ENCODE measurements around the gene CNKSR3.

Gene CNKSR3

DNA sequence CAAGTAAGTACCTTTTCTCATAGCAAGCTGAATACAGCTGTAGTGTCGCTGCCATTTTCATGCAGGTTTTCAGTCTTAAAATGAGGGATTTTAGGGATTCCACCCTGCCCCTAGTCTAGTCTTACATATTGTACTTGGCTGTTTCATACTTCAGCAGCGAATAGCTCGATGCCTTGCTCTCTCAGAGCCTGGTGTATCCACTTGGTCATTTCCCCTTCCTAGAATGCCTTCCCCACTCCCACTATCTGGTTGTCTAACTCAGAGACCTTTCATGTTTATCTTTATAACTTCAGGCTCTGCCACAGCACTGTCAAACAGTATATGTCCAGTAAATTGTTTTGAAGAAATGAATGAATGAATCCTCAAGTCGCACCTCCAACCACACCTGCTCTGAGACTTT, 132.8 kb downstream of the CNKSR3 start:
- DNase-seq: no peak

DNA sequence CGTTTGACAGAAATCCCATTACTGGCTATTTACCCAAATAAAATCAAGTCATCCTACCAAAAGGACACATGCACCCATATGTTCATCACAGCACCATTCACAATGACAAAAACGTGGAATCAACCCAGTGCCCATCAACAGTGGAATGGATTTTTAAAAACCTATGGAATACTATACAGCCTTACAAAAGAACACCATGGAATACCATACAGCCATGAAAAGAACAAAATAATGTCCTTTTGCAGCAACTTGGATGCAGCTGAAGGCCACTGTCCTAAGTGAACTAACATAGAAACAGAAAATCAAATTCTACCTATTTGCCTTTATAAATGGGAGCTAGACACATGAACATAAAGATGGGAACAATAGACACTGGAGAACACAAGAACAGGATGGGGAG, 136.5 kb downstream of the CNKSR3 start:
- no peak for DNase-seq

DNA sequence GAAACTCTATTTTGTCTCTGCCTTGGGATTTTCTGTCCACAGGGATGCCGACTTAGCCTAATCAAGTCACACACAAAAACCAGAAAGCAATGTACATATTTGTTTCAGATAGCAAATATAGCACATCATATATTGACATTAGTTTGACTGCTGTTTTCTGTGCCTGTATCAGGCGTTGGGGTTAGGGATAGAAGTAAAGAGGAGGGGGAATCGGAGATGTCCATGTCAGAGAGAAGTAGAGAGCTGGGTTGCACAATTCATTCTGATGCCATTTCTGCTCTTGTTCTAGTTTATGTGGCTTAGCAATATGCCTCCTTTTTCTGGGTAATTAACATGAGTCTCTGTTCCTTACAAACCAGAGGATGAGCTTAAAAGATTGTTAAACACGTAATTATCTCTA, 139.2 kb downstream of the CNKSR3 start:
- DNase-seq: no peak

DNA sequence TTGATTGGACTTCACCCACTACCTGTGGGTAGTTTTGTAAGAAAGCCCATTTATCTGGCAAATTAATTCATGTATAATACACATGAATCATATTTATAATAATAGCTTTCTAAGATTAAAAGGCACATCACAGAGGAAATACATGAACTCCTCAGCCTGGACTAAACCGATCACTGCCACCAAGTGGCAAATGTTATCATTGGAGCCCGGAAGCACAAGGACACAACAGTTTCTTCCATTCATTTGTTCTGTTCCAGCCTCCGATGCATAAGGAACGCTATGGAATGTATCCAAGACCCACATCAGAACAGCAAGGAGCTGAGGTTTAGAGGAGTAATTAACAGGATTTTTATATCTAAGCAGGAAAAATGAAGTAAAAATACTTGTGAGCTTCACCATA, 139.9 kb downstream of the CNKSR3 start:
- DNase-seq: peak; percentile 50

DNA sequence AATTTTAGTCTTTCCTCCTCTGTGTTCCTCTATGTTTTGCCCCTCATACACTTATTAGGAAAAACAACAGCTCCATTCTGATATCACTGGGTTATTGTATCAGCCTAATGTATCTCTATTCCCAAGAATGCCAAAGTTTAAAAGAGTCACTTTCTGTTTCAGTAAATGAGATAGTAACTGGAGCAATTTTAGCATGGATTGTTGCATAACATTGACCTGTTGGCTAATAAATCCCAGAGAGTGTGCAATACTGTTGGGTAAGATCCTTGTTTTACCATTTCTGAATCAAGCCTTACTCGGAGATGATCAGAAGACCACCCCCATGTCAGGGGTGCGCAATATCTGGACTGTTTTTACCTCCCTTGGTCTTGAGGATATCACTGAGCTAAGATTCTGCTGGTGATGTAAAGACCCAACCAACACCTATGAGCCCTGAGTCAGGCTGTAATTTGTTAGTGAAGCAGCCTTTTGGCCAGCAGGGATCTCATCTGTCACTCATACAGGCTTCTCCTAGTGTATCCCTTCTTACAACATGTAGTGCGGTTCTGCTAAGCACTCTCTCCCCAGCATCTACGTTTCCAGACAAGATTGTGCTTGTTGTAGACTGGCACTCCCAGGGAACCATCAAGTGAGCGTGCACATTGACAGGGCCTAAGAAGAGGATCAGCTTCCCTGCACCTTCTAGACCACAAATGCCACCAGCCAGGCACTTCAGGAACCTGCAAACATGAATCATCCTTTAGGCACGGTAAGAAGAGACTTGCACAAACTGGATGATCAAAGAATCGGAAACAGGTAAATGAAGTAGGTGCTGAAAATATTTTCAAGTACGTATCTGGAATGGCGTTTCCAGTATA, 142.4 kb downstream of the CNKSR3 start:
- DNase-seq: no peak

DNA sequence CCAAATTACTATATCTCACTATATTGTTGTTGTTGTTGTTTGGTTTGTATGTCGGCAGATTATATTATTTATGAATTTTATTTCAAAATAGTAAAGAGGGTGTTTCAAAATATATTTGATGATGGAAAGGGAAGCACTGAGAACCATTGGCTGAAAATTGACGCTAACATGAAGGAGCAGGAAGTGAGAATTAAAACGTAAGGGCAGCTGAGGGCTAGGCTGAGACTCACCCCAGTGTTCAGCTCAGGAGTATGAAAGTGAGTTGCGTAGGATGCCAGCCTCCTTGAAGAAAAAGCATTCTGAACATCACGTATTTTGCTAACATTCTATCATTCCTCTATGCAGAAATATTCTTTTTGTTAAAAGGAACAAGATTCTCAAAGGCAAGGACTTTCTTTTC, 143.1 kb downstream of the CNKSR3 start:
- DNase-seq: no peak

DNA sequence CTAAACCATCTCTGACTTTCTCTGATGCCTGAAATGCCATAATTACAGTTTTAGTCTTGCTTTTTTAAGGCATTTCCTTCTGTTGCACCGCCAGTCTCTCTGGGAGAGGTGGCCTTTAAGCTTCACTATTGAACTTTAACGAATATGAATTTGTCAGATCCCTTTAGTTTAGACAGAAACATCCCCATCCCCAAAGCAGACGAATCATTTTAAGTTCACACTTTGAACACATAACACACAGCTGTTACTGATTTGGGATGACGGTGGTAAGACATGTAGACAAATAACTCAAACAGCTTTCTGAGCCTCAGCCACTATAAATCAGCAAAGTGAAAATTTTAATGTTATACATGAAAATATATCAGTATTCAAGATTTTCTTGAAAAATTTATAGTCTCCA, 146.7 kb downstream of the CNKSR3 start:
- no peak for DNase-seq

DNA sequence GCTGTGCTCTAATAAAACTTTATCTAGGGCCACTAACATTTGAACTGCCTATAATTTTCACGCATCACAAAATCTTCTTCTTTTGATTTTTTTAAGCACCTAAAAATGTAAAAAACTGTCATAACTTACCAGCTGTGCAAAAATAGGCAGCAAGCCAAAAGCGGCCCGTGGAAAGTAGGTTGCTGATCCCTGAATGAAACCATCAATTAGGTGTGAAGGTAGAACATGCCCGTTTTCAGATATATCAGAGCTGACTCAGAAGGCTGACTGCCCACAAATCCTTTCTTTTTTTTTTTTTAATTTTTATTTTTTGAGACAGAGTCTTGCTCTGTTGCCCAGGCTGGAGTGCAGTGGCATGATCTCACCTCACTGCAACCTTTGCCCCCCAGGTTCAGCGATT, 149.0 kb downstream of the CNKSR3 start:
- no peak for DNase-seq

DNA sequence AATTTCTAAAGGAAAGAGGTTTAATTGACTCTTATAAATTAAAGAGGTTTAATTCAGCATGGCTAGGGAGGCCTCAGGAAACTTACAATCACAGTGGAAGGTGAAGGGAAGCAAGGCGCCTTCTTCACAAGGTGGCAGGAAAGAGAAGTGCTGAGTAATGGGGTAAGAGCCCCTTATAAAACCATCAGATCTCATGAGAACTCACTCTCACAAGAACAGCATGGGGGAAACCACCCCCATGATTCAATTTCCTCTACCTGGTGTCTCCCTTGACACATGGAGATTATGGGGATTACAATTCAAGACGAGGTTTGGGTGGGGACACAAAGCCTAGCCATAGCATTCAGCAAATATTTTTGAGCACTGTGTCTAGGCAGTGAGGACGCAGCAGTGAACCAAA, 150.0 kb downstream of the CNKSR3 start:
- DNase-seq: no peak

DNA sequence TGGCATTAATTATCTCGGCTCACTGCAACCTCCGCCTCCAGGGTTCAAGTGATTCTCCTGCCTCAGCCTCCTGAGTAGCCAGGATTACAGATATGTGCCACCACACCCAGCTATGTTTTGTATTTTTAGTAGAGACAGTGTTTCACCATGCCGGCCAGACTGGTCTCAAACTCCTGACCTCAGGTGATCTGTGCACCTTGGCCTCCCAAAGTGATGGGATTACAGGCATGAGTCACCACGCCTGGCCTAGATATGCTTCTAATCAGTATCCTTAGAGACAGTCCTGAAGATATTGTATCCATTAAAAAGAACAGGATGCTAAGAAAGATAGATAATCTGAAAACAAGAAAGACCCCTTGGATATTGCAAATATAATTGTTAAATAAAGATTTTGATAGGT, 150.8 kb downstream of the CNKSR3 start:
- no peak for DNase-seq

DNA sequence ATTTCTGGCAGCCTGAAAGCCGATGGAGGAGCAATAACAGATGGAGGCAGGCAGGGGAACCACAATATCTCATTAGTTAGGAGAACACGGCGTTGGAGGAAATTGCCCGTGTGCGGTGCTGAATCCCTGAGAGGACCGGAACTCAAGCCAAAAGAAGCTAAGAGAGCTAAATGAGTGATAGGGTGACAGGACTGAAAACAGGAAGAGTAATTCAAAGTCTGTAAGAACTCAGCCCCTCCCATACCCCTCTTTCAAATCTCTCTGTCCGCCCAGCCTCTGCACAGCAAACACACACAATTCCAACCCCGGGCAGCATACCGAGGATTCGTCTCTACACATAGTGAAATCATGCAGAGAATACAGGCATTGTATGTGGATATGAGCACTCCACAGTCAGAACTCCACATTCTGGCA, 151.3 kb downstream of the CNKSR3 start:
- no peak for DNase-seq

DNA sequence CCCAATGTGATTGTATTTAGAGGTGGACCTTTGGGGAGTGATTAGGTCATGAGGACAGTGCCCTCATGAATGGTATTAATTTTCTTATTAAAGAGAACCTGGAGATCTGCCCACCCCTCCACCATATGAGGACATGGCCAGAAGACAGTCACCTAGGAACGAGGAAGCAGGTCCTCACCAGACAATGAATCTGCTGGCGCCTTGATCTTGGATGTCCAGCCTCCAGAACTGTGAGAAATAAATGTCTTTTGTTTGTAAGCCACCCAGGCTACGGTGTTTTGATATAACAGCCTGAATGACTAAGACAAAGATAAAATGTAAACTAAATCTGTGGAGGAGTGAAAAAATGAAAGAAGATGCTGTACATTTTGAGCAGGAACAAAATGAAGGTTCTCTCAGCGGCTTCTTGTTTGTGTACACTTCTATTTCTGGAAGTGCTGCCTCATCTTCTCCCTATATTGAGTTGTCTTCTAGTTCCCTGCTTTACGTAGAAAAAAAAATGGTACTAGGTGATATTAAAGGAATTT, 152.4 kb downstream of the CNKSR3 start:
- no peak for DNase-seq

DNA sequence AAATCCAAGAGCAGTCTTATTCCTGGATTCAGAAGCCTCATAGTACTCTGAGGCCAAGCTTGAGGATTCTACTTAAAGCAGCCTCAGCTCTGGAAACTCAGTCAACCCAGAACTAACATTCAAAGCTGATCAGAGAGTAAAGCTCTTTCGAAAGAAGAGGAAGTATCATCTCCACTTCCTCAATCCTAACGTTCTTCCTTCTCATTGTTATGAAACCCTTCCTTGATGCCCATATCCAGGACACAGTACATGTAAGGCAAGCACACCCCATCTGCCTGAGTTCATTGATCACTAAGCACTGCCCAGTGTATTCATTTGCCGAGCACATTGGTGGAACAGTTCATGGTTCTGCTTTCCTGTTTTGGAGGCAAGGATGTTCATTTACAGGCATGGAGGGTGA, 153.8 kb downstream of the CNKSR3 start, which contains the start of gene IPCEF1:
Gene IPCEF1 (minus strand): TSS at position 114 of the 400 bp plus-strand sequence. CDS start 90,856 bp downstream, outside the sequence.
- DNase-seq: no peak

DNA sequence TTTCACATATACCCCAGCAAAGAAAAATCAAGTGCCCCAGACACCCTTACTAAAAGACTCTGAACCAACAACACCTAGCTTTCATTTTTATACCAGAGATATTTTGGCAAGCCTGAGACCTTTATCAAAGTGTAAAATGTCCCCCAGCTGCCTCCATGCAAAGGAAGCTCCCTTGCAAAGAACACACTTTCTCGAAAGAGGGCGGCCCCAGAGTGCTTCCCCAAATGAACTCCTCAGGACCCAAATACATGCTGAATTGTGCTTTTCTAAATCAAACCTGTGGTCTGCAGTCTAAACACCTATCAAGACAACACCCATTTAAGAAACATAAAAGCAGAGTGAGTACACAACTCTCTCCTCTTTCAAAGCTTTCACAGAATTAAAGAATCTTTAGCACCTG, 154.4 kb downstream of the CNKSR3 start:
- no peak for DNase-seq

DNA sequence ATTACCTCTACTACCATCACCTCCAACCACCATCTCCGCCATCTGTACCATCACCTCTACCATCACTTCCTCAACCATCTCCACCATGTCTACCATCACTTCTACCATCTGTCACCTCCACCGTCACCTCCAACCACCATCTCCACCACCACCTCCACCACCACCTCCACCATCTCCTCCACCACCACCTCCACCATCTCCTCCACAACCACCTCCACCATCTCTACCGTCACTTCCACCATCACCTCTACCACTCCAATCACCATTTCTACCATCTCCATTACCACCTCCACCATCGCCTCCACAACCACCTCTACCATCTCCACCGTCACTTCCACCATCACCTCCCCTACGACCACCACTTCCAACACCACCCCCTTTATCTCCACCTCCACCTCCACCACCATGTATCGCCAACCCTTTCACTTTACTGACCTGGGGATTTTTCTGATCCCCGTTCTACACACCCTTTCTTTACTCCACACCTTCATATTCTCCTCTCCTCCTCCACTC, 156.2 kb downstream of the CNKSR3 start:
- DNase-seq: no peak

DNA sequence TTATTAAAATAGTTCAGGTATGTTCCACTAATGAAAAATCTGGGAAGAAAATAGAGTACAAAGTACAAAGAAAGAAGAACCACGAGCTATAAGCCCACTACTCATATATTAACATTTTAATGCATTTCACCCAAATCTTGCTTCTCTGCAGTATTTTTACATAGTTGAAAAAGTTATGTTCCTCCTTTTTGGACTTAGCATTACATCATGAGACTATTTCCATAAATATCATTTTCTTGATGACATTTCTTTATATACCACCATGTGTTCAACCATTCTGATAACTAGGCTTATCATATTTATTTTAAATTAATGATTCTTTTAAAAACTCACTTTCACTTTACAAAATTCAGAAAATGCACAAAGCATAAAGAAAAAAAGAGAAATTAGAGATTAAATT, 156.9 kb downstream of the CNKSR3 start:
- DNase-seq: no peak

DNA sequence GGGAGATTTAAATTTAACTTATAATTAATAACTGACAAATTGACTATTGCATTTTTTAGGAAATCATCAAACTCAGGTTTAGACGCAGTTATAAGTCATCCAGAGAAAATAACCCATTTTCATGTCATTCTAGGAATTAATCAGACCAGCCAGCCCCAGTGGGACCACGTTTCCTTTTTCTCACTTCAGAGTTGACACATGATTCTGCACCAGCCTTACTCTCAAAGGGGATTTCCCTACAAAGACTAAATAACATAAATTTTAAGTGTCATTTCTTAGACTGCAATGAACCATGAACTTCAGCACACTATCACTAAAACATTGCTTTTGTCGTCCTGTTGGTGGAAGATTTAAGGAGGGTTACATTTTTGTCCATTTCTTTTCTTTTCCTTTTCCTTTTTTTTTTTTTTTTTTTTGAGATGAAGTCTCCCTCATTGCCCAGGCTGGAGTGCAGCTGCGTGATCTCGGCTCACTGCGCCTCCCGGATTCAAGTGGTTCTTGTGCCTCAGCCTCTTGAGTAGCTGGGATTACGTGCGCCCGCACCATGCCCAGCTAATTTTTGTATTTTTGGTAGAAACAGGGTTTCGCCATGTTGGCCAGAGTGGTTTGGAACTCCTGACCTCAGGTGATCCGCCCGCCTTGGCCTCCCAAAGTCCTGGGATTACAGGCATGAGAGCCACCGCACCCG, 157.4 kb downstream of the CNKSR3 start:
- no peak for DNase-seq

DNA sequence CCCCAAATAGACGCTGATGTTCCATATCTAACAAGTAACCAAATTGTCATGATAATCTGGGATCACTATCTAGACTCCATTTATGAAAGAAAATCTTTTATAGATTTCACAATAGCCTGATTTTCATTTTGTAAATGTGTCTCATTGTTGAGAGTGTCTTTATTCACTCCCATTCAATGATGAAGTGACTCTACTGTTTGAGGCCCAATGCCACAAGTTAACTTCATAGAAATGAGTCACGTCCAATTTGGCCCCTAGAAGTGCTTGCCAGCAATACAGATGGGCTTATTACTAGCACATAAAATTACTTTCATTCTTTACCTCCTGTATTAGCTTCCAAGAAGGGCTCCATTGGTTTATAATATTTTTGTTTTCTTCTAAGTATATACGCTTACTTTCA, 160.2 kb downstream of the CNKSR3 start:
- no peak for DNase-seq

DNA sequence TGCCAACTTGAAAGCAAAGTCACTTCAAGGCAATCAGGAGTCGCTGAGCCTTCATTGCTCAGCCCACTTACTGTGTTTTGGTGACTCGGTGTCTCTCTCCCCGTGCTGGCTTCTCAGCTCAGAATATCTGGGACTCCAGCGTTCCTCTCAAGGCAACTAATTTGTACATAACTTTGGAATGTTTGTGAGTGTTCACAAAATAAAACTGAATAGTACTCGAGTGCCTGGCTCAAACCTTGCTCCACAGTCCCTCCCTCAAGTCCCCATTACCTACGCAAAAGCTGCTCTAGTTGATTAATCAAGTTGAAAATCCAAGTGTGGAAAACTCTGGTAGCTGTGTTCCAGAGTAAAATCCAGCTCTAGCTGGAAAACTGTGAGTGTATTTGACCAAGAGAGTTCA, 162.5 kb downstream of the CNKSR3 start:
- DNase-seq: no peak

DNA sequence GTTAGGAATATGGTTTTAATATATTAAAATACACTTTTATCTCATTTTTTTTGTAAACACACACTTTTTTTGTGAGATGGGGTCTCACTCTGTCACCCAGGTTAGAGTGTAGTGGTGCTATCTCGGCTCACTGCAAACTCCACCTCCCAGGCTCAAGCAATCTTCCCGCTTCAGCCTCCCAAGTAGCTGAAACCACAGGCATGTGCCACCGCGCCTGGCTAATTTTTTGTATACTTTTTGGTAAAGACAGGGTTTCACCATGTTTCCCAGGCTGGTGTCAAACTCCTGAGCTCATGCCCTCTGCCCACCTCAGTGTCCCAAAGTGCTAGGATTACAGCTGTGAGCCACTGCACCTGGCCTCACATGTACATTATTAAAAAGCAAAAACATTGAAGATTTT, 164.7 kb downstream of the CNKSR3 start:
- DNase-seq: no peak

DNA sequence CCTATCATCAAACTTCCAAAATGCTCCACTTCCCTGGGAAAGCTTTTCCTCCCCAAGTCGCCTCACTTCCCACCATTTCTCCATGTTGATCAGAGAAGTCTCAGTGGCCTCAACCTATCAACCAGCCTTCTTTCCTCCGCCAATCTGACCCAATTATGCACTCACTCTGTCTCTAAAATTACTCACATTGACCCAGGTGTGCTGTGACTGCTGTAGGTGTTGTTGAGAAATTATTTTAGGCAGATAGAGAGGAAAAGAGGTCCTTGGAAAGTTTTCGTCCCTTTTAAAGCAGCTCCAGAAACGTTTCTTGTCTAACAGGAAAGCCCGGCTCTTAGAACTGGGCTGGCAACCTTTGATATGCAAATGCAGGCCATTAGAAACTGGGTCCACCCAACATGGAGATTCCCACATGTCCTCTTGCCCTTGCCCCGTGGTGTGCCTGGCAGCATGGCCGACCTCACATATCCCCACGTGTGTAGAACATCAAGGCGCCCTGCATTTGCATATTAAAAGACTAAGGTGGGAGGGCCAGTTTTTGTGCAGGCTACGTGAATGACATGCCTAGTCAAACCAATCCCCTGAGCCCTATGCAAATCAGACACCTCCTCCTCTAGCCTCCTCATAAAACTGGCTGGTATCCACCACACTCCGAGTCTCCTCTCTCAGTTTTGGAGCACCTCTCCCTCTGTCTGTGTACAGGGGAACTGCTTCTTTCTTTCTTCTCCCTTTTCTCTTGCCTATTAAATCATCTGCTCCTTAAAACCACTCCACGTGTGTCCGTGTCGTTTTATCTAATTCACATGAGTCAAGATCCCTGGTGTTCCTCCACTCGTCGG, 166.8 kb downstream of the CNKSR3 start:
- DNase-seq: peak; percentile 9

DNA sequence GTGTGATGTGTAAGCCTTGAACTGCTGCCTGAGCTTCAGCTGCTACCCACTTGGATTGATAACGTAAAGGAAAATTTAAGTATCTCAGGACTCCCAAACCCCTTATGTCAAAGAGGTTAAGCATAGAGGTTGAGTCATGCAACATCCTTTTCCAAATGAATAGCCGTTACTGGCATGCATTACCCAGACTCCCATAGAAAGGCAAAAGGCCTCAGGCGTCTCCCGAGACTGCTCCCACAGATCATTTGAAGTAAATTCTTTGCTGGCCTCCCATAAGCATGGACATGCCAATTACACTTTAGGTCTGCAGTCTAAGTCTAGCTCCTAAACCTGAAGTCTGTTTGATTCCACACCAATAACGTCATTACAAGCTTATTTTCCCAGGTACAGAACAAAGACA, 168.6 kb downstream of the CNKSR3 start:
- no peak for DNase-seq

DNA sequence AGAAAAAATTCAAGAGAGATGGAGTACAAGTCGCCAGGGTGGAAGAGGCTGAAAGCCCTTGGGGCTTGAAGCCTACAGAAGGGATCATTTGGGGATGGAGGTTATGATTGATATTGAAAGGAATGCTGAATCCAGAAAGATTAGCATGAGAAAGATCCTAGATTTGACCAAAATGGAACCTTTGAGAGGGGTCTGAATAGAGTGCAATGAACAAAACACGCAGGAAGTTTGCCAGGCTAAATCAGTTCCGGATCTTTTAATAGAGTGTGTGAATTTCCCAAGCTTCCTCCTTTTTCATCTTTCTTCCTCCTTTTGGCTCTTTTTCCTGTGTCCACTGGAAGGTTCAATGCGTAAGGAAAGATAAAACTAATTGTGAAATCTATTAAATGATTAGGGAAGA, 169.1 kb downstream of the CNKSR3 start:
- no peak for DNase-seq
